ENCODE measurements around the gene METTL17.

DNA sequence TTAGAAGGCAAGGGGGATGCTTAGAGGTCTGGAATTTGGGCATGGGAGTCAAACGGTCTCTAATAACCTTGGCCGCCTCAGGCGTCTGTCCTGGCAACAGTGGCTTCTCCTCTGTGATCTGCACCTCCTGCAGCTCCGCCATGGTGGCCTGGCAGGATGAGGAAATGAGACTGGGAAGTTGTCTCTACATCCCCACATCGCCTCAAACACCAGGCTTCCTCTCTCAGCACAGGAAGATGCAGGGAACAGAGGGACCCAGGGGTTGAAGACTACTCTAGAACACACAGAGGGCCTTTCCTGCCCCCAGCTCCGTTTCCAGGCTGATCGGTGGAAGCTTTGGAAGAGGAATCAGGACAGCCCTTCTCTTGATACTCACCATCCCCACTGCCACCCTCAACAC lies 33.4 kb downstream of the METTL17 start:
- TF ChIP-seq GATA2 (IDR thresholded peaks at IDR 0.05; ENCODE audit: low read depth, low read length) (no peak), GATA3 (IDR thresholded peaks at IDR 0.05; ENCODE audit: low read depth, low read length) (no peak)
